HL-60 (cell line): ENCODE measurements around the gene SCYL1.

Source experiments
- DNase-seq, 2 experiments: peaks; one replicate each; pipeline ENCODE4 v3.0.0-alpha.2; 2010 to 2020; ENCODE audit warnings: low read depth in 1 of 2, low spot score in 1 of 2
- H3K27ac ChIP-seq: fragments of 250-450 bp; sonication (Bioruptor Pico); replicated peaks from 2 replicates; pipeline ENCODE4 v1.5.1; 2020; ENCODE audit warnings: mild to moderate bottlenecking, moderate library complexity
- H3K27me3 ChIP-seq: fragments of 250-450 bp; sonication (Bioruptor Pico); 2 replicates; pipeline ENCODE4 v1.5.1; 2021; ENCODE audit warnings: mild to moderate bottlenecking, moderate library complexity; ENCODE audit not compliant: insufficient read depth, poor library complexity, severe bottlenecking
- H3K4me3 ChIP-seq: replicated peaks from 2 replicates; pipeline ENCODE4 v1.5.1; 2011; ENCODE audit warnings: mild to moderate bottlenecking, control low read depth, low read length; ENCODE audit not compliant: insufficient read depth
- CTCF ChIP-seq: IDR thresholded peaks from one replicate; pipeline ENCODE4 v1.5.1; 2011; ENCODE audit warnings: low read length, control low read depth, inconsistent platforms; ENCODE audit not compliant: insufficient read depth
- GABPA ChIP-seq: IDR thresholded peaks from 2 replicates; pipeline ENCODE4 v1.6.1; 2012; ENCODE audit warnings: low read depth
- POLR2AphosphoS5 ChIP-seq: IDR thresholded peaks from 2 replicates; pipeline ENCODE4 v1.6.1; 2012; ENCODE audit warnings: low read depth
- REST ChIP-seq: IDR thresholded peaks from 2 replicates; pipeline ENCODE4 v1.6.1; 2012; ENCODE audit warnings: low read depth; ENCODE audit not compliant: insufficient replicate concordance
- SPI1 ChIP-seq: IDR thresholded peaks from 2 replicates; pipeline ENCODE4 v1.6.1; 2012; ENCODE audit warnings: low read depth, mild to moderate bottlenecking, borderline replicate concordance

SCYL1 gene

GRCh38 chr11:65496304-65497140 lies 28.4 kb upstream of the SCYL1 start:
- DNase-seq: no peak
- no peak for TF ChIP-seq SPI1
- TF ChIP-seq POLR2AphosphoS5: no peak
- TF ChIP-seq REST: no peak
- TF ChIP-seq GABPA: no peak
- no peak for TF ChIP-seq CTCF
- H3K4me3 ChIP-seq: peak overlapping the region; percentile 15

GRCh38 chr11:65497141-65498041 lies 27.5 kb upstream of the SCYL1 start:
- TF ChIP-seq CTCF: no peak
- no peak for TF ChIP-seq SPI1
- no peak for TF ChIP-seq GABPA
- peak; percentile 69 for TF ChIP-seq REST
- TF ChIP-seq POLR2AphosphoS5: peak; percentile 42; the same call in 1 of the 2 replicates
- Histone ChIP-seq H3K4me3 (peak overlapping the region; percentile 24), H3K27ac (peak overlapping the region; percentile 100), H3K27me3 (no peaks in the 10 kb centered on the region)
- DNase-seq: peak; percentile 98

More at GRCh38 chr11:65496304-65497140, 28.4 kb upstream of the SCYL1 start:
- H3K27me3 ChIP-seq: no peaks in the 10 kb centered on the region
- peak overlapping the region; percentile 100 for H3K27ac ChIP-seq

- Histone ChIP-seq H3K27me3 (no peaks in the 10 kb centered on the region), H3K27ac (peak overlapping the region; percentile 100)
- DNase-seq: peak; percentile 47 to 77
Measured at GRCh38 chr11:65498042-65498726, 26.7 kb upstream of the SCYL1 start.

More at GRCh38 chr11:65498042-65498726, 26.7 kb upstream of the SCYL1 start:
- H3K4me3 ChIP-seq: peak overlapping the region; percentile 24
- TF ChIP-seq SPI1 (no peak), POLR2AphosphoS5 (no peak; the same call in 1 of the 2 replicates), GABPA (no peak), REST (peak; percentile 48)
